ENCODE data around the gene RYK. TPM values are rescaled to one million over a fixed set of nuclear protein-coding genes. Genes with fewer than 3 reads are reported as not detected.

RYK gene
- total RNA-seq, 2 donors from 2014 or later: 46.2 to 61.0 TPM

- Histone ChIP-seq H3K9me3 (no peaks in the 10 kb centered on the region), H3K27me3 (no peaks in the 10 kb centered on the region)
- DNase-seq (ENCODE audit: low spot score): no peak
Observed at GRCh38 chr3:134132961-134133360, 117.7 kb downstream of the RYK start.

GRCh38 chr3:134126153-134126552 lies 124.5 kb downstream of the RYK start:
- no peaks in the 10 kb centered on the region for H3K4me1 ChIP-seq
- H3K9me3 ChIP-seq: no peaks in the 10 kb centered on the region
- H3K27me3 ChIP-seq: no peaks in the 10 kb centered on the region
- no peak for DNase-seq (ENCODE audit: low spot score)
- no peak for TF ChIP-seq CTCF (IDR thresholded peaks at IDR 0.05)
- H3K36me3 ChIP-seq: peaks cover 8% of the 10 kb centered on the region
- H3K27ac ChIP-seq: no peak overlapping the region
- H3K4me3 ChIP-seq: no peak overlapping the region

More at GRCh38 chr3:134132961-134133360, 117.7 kb downstream of the RYK start:
- TF ChIP-seq CTCF (IDR thresholded peaks at IDR 0.05): no peak
- H3K4me3 ChIP-seq: no peak overlapping the region
- H3K27ac ChIP-seq: no peak overlapping the region
- H3K4me1 ChIP-seq: no peaks in the 10 kb centered on the region
- H3K36me3 ChIP-seq: peaks cover 8% of the 10 kb centered on the region

GRCh38 chr3:134114726-134115125 lies 135.9 kb downstream of the RYK start:
- no peak overlapping the region for H3K4me3 ChIP-seq
- no peak overlapping the region for H3K27ac ChIP-seq
- no peak for TF ChIP-seq CTCF (IDR thresholded peaks at IDR 0.05)
- no peaks in the 10 kb centered on the region for H3K36me3 ChIP-seq
- peaks cover 0 to 18% of the 10 kb centered on the region in 2 donors for H3K9me3 ChIP-seq
- H3K27me3 ChIP-seq: no peaks in the 10 kb centered on the region
- no peak for DNase-seq (ENCODE audit: low spot score)
- no peaks in the 10 kb centered on the region for H3K4me1 ChIP-seq

- Histone ChIP-seq H3K27ac (no peak overlapping the region), H3K27me3 (no peaks in the 10 kb centered on the region), H3K36me3 (no peaks in the 10 kb centered on the region), H3K4me1 (no peaks in the 10 kb centered on the region), H3K9me3 (peaks cover 0 to 7% of the 10 kb centered on the region in 2 donors), H3K4me3 (no peak overlapping the region)
- TF ChIP-seq CTCF (IDR thresholded peaks at IDR 0.05): no peak
- no peak for DNase-seq (ENCODE audit: low spot score)
Observed at GRCh38 chr3:134111616-134112015, 139.0 kb downstream of the RYK start.

- H3K27me3 ChIP-seq: no peaks in the 10 kb centered on the region
- H3K4me1 ChIP-seq: no peaks in the 10 kb centered on the region
- no peak overlapping the region for H3K4me3 ChIP-seq
- no peaks in the 10 kb centered on the region for H3K36me3 ChIP-seq
- H3K27ac ChIP-seq: no peak overlapping the region
- DNase-seq (ENCODE audit: low spot score): no peak
- TF ChIP-seq CTCF (IDR thresholded peaks at IDR 0.05): no peak
- peaks cover 0 to 7% of the 10 kb centered on the region in 2 donors for H3K9me3 ChIP-seq
Observed at GRCh38 chr3:134110963-134111362, 139.7 kb downstream of the RYK start.

Other genes starting within 250 kb of the RYK start
- gene SLCO2A1, start 220.9 kb downstream of the RYK start, total RNA-seq: 10 to 100 TPM; 15.1 to 36.4 TPM
- gene AMOTL2, start 123.6 kb upstream of the RYK start, total RNA-seq: 100 to 1,000 TPM in 1 of 2 donors, 10 to 100 TPM in 1; 62.3 to 119 TPM
- 100 to 1,000 TPM in 1 of 2 donors, 10 to 100 TPM in 1; 67.8 to 110 TPM for gene ANAPC13, start 235.1 kb upstream of the RYK start, total RNA-seq
- 10 to 100 TPM; 16.1 to 27.8 TPM for gene CEP63, start 235.2 kb upstream of the RYK start, total RNA-seq